ENCODE results near the gene ANKS1A. TPM values are rescaled to one million over a fixed set of nuclear protein-coding genes. Genes with fewer than 3 reads are reported as not detected.
A peak's percentile ranks its signal among the peaks of the same experiment; 100 is the strongest.

Gene ANKS1A
- total and polyA plus RNA-seq, 4 experiments from 2014 or later = 1.2 to 15.6 (median 9.4) TPM

GRCh38 chr6:35077713-35078105, 188.7 kb downstream of the ANKS1A start:
- H3K4me1 ChIP-seq (ENCODE audit: insufficient read depth, low read length) = no peaks in the 10 kb centered on the region
- no peaks in the 10 kb centered on the region for H3K9me3 ChIP-seq (ENCODE audit: control insufficient read depth in 1 of 2, low read length in 2 of 2)
- POLR2A ChIA-PET (ENCODE audit: partially characterized antibody) = no interaction called here
- Mint-ChIP-seq H3K27me3 (no peaks in the 10 kb centered on the region), H3K27ac (no peak overlapping the region), H3K9me3 (peaks cover 0 to 2% (median 0%) of the 10 kb centered on the region in 8 donors), H3K4me1 (peaks cover 0 to 1% (median 0%) of the 10 kb centered on the region in 4 donors), H3K4me3 (no peak overlapping the region), H3K36me3 (peaks cover 25 to 28% of the 10 kb centered on the region in 2 donors)
- no peaks in the 10 kb centered on the region for H3K27me3 ChIP-seq (ENCODE audit: insufficient read depth, low read length)
- intact Hi-C loops (cut with micrococcal nuclease) = no loop called here
- peaks cover 10% of the 10 kb centered on the region for H3K36me3 ChIP-seq (ENCODE audit: insufficient read depth, low read length)
- CTCF ChIA-PET (ENCODE audit: partially characterized antibody) = no interaction called here
- DNase-seq = no peak
- no peak overlapping the region for H3K27ac ChIP-seq (ENCODE audit: low read depth, low read length)
- no peak overlapping the region for H3K4me3 ChIP-seq (ENCODE audit: low read length in 2 of 2)

- no peak overlapping the region for H3K27ac ChIP-seq (ENCODE audit: low read depth, low read length)
- DNase-seq = no peak
- ChIA-PET POLR2A (ENCODE audit: partially characterized antibody) (no interaction called here), CTCF (ENCODE audit: partially characterized antibody) (no interaction called here)
- no peak overlapping the region for H3K4me3 Mint-ChIP-seq
- H3K4me3 ChIP-seq (ENCODE audit: low read length in 2 of 2) = no peak overlapping the region
- no peaks in the 10 kb centered on the region for H3K9me3 ChIP-seq (ENCODE audit: control insufficient read depth in 1 of 2, low read length in 2 of 2)
- intact Hi-C loops (cut with micrococcal nuclease) = no loop called here
- H3K27me3 ChIP-seq (ENCODE audit: insufficient read depth, low read length) = no peaks in the 10 kb centered on the region
- peaks cover 25 to 31% of the 10 kb centered on the region in 2 donors for H3K36me3 Mint-ChIP-seq
- no peaks in the 10 kb centered on the region for H3K4me1 ChIP-seq (ENCODE audit: insufficient read depth, low read length)
- peaks cover 0 to 2% (median 0%) of the 10 kb centered on the region in 8 donors for H3K9me3 Mint-ChIP-seq
- peaks cover 0 to 1% (median 0%) of the 10 kb centered on the region in 4 donors for H3K4me1 Mint-ChIP-seq
- peaks cover 10% of the 10 kb centered on the region for H3K36me3 ChIP-seq (ENCODE audit: insufficient read depth, low read length)
- H3K27ac Mint-ChIP-seq = no peak overlapping the region
- H3K27me3 Mint-ChIP-seq = no peaks in the 10 kb centered on the region
Observed at GRCh38 chr6:35078226-35078850, 189.3 kb downstream of the ANKS1A start.

GRCh38 chr6:35078896-35079295, 189.8 kb downstream of the ANKS1A start:
- no peak overlapping the region for H3K4me3 Mint-ChIP-seq
- peaks cover 22 to 36% of the 10 kb centered on the region in 2 donors for H3K36me3 Mint-ChIP-seq
- H3K4me1 ChIP-seq (ENCODE audit: insufficient read depth, low read length) = no peaks in the 10 kb centered on the region
- no peak overlapping the region for H3K27ac ChIP-seq (ENCODE audit: low read depth, low read length)
- peaks cover 0 to 1% (median 0%) of the 10 kb centered on the region in 4 donors for H3K4me1 Mint-ChIP-seq
- no peaks in the 10 kb centered on the region for H3K27me3 ChIP-seq (ENCODE audit: insufficient read depth, low read length)
- CTCF ChIA-PET (ENCODE audit: partially characterized antibody) = no interaction called here
- no peaks in the 10 kb centered on the region for H3K9me3 ChIP-seq (ENCODE audit: control insufficient read depth in 1 of 2, low read length in 2 of 2)
- no peaks in the 10 kb centered on the region for H3K27me3 Mint-ChIP-seq
- DNase-seq = no peak
- no peak overlapping the region for H3K4me3 ChIP-seq (ENCODE audit: low read length in 2 of 2)
- intact Hi-C loops (cut with micrococcal nuclease) = no loop called here
- no peak overlapping the region for H3K27ac Mint-ChIP-seq
- POLR2A ChIA-PET (ENCODE audit: partially characterized antibody) = no interaction called here
- H3K36me3 ChIP-seq (ENCODE audit: insufficient read depth, low read length) = peaks cover 10% of the 10 kb centered on the region
- H3K9me3 Mint-ChIP-seq = peaks cover 0 to 2% (median 0%) of the 10 kb centered on the region in 8 donors

- Mint-ChIP-seq H3K27ac (no peak overlapping the region), H3K27me3 (no peaks in the 10 kb centered on the region), H3K4me3 (no peak overlapping the region), H3K4me1 (peaks cover 0 to 1% (median 0%) of the 10 kb centered on the region in 4 donors), H3K9me3 (peaks cover 0 to 2% (median 0%) of the 10 kb centered on the region in 8 donors), H3K36me3 (peaks cover 20 to 37% of the 10 kb centered on the region in 2 donors)
- H3K4me1 ChIP-seq (ENCODE audit: insufficient read depth, low read length) = no peaks in the 10 kb centered on the region
- intact Hi-C loops (cut with micrococcal nuclease) = no loop called here
- no peak overlapping the region for H3K27ac ChIP-seq (ENCODE audit: low read depth, low read length)
- H3K9me3 ChIP-seq (ENCODE audit: control insufficient read depth in 1 of 2, low read length in 2 of 2) = no peaks in the 10 kb centered on the region
- DNase-seq = no peak
- ChIA-PET POLR2A (ENCODE audit: partially characterized antibody) (no interaction called here), CTCF (ENCODE audit: partially characterized antibody) (no interaction called here)
- no peaks in the 10 kb centered on the region for H3K27me3 ChIP-seq (ENCODE audit: insufficient read depth, low read length)
- peaks cover 10% of the 10 kb centered on the region for H3K36me3 ChIP-seq (ENCODE audit: insufficient read depth, low read length)
- no peak overlapping the region for H3K4me3 ChIP-seq (ENCODE audit: low read length in 2 of 2)
Observed at GRCh38 chr6:35079311-35080000, 190.4 kb downstream of the ANKS1A start.

GRCh38 chr6:35080016-35080680, 191.1 kb downstream of the ANKS1A start:
- Mint-ChIP-seq H3K27ac (no peak overlapping the region), H3K4me1 (peaks cover 0 to 1% (median 0%) of the 10 kb centered on the region in 4 donors), H3K27me3 (no peaks in the 10 kb centered on the region), H3K9me3 (no peaks in the 10 kb centered on the region), H3K4me3 (no peak overlapping the region), H3K36me3 (peaks cover 22 to 36% of the 10 kb centered on the region in 2 donors)
- ChIA-PET CTCF (ENCODE audit: partially characterized antibody) (no interaction called here), POLR2A (ENCODE audit: partially characterized antibody) (no interaction called here)
- intact Hi-C loops (cut with micrococcal nuclease) = no loop called here
- Histone ChIP-seq H3K36me3 (ENCODE audit: insufficient read depth, low read length) (peaks cover 10% of the 10 kb centered on the region), H3K27ac (ENCODE audit: low read depth, low read length) (no peak overlapping the region), H3K4me1 (ENCODE audit: insufficient read depth, low read length) (no peaks in the 10 kb centered on the region), H3K27me3 (ENCODE audit: insufficient read depth, low read length) (no peaks in the 10 kb centered on the region), H3K9me3 (ENCODE audit: control insufficient read depth in 1 of 2, low read length in 2 of 2) (no peaks in the 10 kb centered on the region), H3K4me3 (ENCODE audit: low read length in 2 of 2) (no peak overlapping the region)
- DNase-seq = no peak

GRCh38 chr6:35080821-35081425, 191.9 kb downstream of the ANKS1A start:
- POLR2A ChIA-PET (ENCODE audit: partially characterized antibody) = no interaction called here
- Mint-ChIP-seq H3K4me1 (peaks cover 0 to 1% (median 0%) of the 10 kb centered on the region in 4 donors), H3K36me3 (peaks cover 26 to 39% of the 10 kb centered on the region in 2 donors)

GRCh38 chr6:35081426-35081851, 192.4 kb downstream of the ANKS1A start:
- Mint-ChIP-seq H3K36me3 (peaks cover 31 to 44% of the 10 kb centered on the region in 2 donors), H3K27ac (no peak overlapping the region), H3K27me3 (no peaks in the 10 kb centered on the region), H3K4me3 (no peak overlapping the region), H3K9me3 (no peaks in the 10 kb centered on the region), H3K4me1 (peaks cover 0 to 1% (median 0%) of the 10 kb centered on the region in 4 donors)
- Histone ChIP-seq H3K4me1 (ENCODE audit: insufficient read depth, low read length) (no peaks in the 10 kb centered on the region), H3K27me3 (ENCODE audit: insufficient read depth, low read length) (no peaks in the 10 kb centered on the region), H3K4me3 (ENCODE audit: low read length in 2 of 2) (no peak overlapping the region), H3K36me3 (ENCODE audit: insufficient read depth, low read length) (peaks cover 10% of the 10 kb centered on the region), H3K27ac (ENCODE audit: low read depth, low read length) (no peak overlapping the region), H3K9me3 (ENCODE audit: control insufficient read depth in 1 of 2, low read length in 2 of 2) (no peaks in the 10 kb centered on the region)
- intact Hi-C loops (cut with micrococcal nuclease) = no loop called here
- ChIA-PET POLR2A (ENCODE audit: partially characterized antibody) (no interaction called here), CTCF (ENCODE audit: partially characterized antibody) (no interaction called here)
- DNase-seq = no peak

More at GRCh38 chr6:35080821-35081425, 191.9 kb downstream of the ANKS1A start:
- Histone ChIP-seq H3K27me3 (ENCODE audit: insufficient read depth, low read length) (no peaks in the 10 kb centered on the region), H3K4me1 (ENCODE audit: insufficient read depth, low read length) (no peaks in the 10 kb centered on the region), H3K36me3 (ENCODE audit: insufficient read depth, low read length) (peaks cover 10% of the 10 kb centered on the region), H3K27ac (ENCODE audit: low read depth, low read length) (no peak overlapping the region), H3K4me3 (ENCODE audit: low read length in 2 of 2) (no peak overlapping the region), H3K9me3 (ENCODE audit: control insufficient read depth in 1 of 2, low read length in 2 of 2) (no peaks in the 10 kb centered on the region)
- no peak for DNase-seq
- intact Hi-C loops (cut with micrococcal nuclease) = no loop called here
- peak overlapping the region in 1 of 7 donors; percentile 50 for H3K27ac Mint-ChIP-seq
- no peaks in the 10 kb centered on the region for H3K27me3 Mint-ChIP-seq
- H3K9me3 Mint-ChIP-seq = no peaks in the 10 kb centered on the region
- CTCF ChIA-PET (ENCODE audit: partially characterized antibody) = no interaction called here
- no peak overlapping the region for H3K4me3 Mint-ChIP-seq

Data from CD4-positive, alpha-beta memory T cell (primary cell).